Measurements from ENCODE around the gene SF3B6. TPM values are rescaled to one million over a fixed set of nuclear protein-coding genes. Genes with fewer than 3 reads are reported as not detected.

Gene SF3B6
- total RNA-seq, 1 experiment from 2014 or later: 132 TPM

GRCh38 chr2:24038786-24039499 lies 37.2 kb downstream of the SF3B6 start:
- no CpG with 5 or more reads among the region's 9 CpGs for whole genome bisulfite sequencing (ENCODE audit: extremely low coverage, insufficient read length, low lambda C conversion rate)
- Histone ChIP-seq H3K23me2 (ENCODE audit: insufficient read length, low read depth, low read length, poor library complexity, severe bottlenecking) (no peaks in the 10 kb centered on the region), H3K56ac (ENCODE audit: insufficient read length, low read depth, low read length) (no peak overlapping the region), H3K79me2 (ENCODE audit: insufficient read depth, low read length) (peaks cover 2% of the 10 kb centered on the region; the same call in 1 of the 2 replicates), H3K9ac (ENCODE audit: extremely low read depth, insufficient read length, low read length) (no peak overlapping the region), H2AK5ac (ENCODE audit: insufficient read length, low read length) (no peak overlapping the region), H2BK12ac (ENCODE audit: insufficient read length, low read depth, low read length) (no peak overlapping the region), H4K91ac (ENCODE audit: insufficient read length, low read depth, low read length) (no peak overlapping the region), H4K20me1 (ENCODE audit: control insufficient read depth, insufficient read depth, insufficient read length) (no peaks in the 10 kb centered on the region), H4K5ac (ENCODE audit: insufficient read length, low read depth, low read length) (no peak overlapping the region), H3K18ac (ENCODE audit: insufficient read length, low read depth, low read length) (no peak overlapping the region), H2BK20ac (ENCODE audit: low read depth, low read length, poor library complexity, severe bottlenecking) (no peak overlapping the region), H3K14ac (ENCODE audit: insufficient read depth, low read length) (no peak overlapping the region), H2BK15ac (ENCODE audit: low read depth, low read length) (no peak overlapping the region), H3K4me1 (ENCODE audit: insufficient read depth, low read length) (no peaks in the 10 kb centered on the region), H3K4ac (ENCODE audit: low read depth, low read length) (no peak overlapping the region), H3K23ac (ENCODE audit: insufficient read length, low read depth, low read length) (no peak overlapping the region), H3K79me1 (ENCODE audit: insufficient read depth, low read depth, low read length, poor library complexity, severe bottlenecking) (peaks cover 5% of the 10 kb centered on the region), H2BK120ac (ENCODE audit: low read depth, low read length, poor library complexity, severe bottlenecking) (no peak overlapping the region), H3K4me2 (ENCODE audit: insufficient read depth, insufficient read length, low read length) (no peak overlapping the region), H3K9me3 (ENCODE audit: control insufficient read depth, low read depth, low read length) (no peaks in the 10 kb centered on the region), H4K8ac (replicated peaks; ENCODE audit: insufficient read length, low read depth, low read length) (no peak overlapping the region), H3K27ac (ENCODE audit: insufficient read length, low read depth, low read length) (no peak overlapping the region), H3K27me3 (ENCODE audit: insufficient read depth, low read length) (no peaks in the 10 kb centered on the region), H3T11ph (ENCODE audit: low read length) (no peak overlapping the region), H2AFZ (ENCODE audit: low read length) (no peak overlapping the region), H2BK5ac (ENCODE audit: insufficient read length, low read length) (no peak overlapping the region)
- TF ChIP-seq, protein P1, sequence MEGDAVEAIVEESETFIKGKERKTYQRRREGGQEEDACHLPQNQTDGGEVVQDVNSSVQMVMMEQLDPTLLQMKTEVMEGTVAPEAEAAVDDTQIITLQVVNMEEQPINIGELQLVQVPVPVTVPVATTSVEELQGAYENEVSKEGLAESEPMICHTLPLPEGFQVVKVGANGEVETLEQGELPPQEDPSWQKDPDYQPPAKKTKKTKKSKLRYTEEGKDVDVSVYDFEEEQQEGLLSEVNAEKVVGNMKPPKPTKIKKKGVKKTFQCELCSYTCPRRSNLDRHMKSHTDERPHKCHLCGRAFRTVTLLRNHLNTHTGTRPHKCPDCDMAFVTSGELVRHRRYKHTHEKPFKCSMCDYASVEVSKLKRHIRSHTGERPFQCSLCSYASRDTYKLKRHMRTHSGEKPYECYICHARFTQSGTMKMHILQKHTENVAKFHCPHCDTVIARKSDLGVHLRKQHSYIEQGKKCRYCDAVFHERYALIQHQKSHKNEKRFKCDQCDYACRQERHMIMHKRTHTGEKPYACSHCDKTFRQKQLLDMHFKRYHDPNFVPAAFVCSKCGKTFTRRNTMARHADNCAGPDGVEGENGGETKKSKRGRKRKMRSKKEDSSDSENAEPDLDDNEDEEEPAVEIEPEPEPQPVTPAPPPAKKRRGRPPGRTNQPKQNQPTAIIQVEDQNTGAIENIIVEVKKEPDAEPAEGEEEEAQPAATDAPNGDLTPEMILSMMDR (conservative IDR thresholded peaks at IDR 0.05): no peak
- Mint-ChIP-seq H3K4me3 (no peak overlapping the region), H3K9me3 (no peaks in the 10 kb centered on the region), H3K27ac (no peak overlapping the region; a peak in 1 of 7 replicates), H3K4me1 (peaks cover 0 to 2% of the 10 kb centered on the region in 2 experiments; a peak in 1 of 4 replicates), H3K27me3 (ENCODE audit: low read depth) (no peaks in the 10 kb centered on the region), H3K36me3 (ENCODE audit: insufficient read depth in 1 of 3, low read depth in 3 of 3) (peaks cover 14 to 40% (median 39%) of the 10 kb centered on the region in 3 experiments)
- no peak for DNase-seq
